GM23248 (cell line): ENCODE measurements around the gene SSTR5. TPM values are rescaled to one million over a fixed set of nuclear protein-coding genes. Genes with fewer than 3 reads are reported as not detected.
A peak's percentile ranks its signal among the peaks of the same experiment; 100 is the strongest.

Source experiments
- DNase-seq: peaks from one replicate; pipeline ENCODE4 v3.0.0-alpha.2; 2015
- H2AFZ ChIP-seq: fragments of 200-600 bp; sonication (generic); 2 replicates; pipeline ENCODE4 v1.6.1; 2016; ENCODE audit warnings: antibody characterized with exemption
- H3F3A ChIP-seq: fragments of 200-600 bp; sonication (generic); 2 replicates; pipeline ENCODE4 v1.6.1; 2016; ENCODE audit warnings: mild to moderate bottlenecking, antibody characterized with exemption, mixed run types; ENCODE audit not compliant: insufficient read depth
- H3K27ac ChIP-seq: fragments of 200-600 bp; sonication (generic); 2 replicates; pipeline ENCODE4 v1.5.1; 2016; ENCODE audit warnings: mild to moderate bottlenecking
- H3K27me3 ChIP-seq: fragments of 200-600 bp; sonication (generic); replicated peaks from 2 replicates; pipeline ENCODE4 v1.6.1; 2016; ENCODE audit warnings: mild to moderate bottlenecking; ENCODE audit not compliant: insufficient read depth
- H3K36me3 ChIP-seq: fragments of 200-600 bp; sonication (generic); 2 replicates; pipeline ENCODE4 v1.6.1; 2016; ENCODE audit warnings: low read depth, mild to moderate bottlenecking
- H3K4me1 ChIP-seq: fragments of 200-600 bp; sonication (generic); 2 replicates; pipeline ENCODE4 v1.6.1; 2016; ENCODE audit warnings: mild to moderate bottlenecking; ENCODE audit not compliant: insufficient read depth
- H3K4me2 ChIP-seq: fragments of 200-600 bp; sonication (generic); one replicate; pipeline ENCODE4 v1.6.1; 2016; ENCODE audit warnings: mild to moderate bottlenecking; ENCODE audit not compliant: unreplicated experiment
- H3K4me3 ChIP-seq: fragments of 200-600 bp; sonication (generic); 2 replicates; pipeline ENCODE4 v1.5.1; 2016; ENCODE audit warnings: mild to moderate bottlenecking
- H3K79me2 ChIP-seq: fragments of 200-600 bp; sonication (generic); 2 replicates; pipeline ENCODE4 v1.6.1; 2016; ENCODE audit warnings: mild to moderate bottlenecking; ENCODE audit not compliant: insufficient read depth
- H3K9ac ChIP-seq: fragments of 200-600 bp; sonication (generic); 2 replicates; pipeline ENCODE4 v1.6.1; 2016; ENCODE audit warnings: mild to moderate bottlenecking
- H3K9me2 ChIP-seq: fragments of 200-600 bp; sonication (generic); 2 replicates; pipeline ENCODE4 v1.6.1; 2016; ENCODE audit warnings: mixed run types, mild to moderate bottlenecking, moderate library complexity; ENCODE audit not compliant: insufficient read depth
- H3K9me3 ChIP-seq: fragments of 200-600 bp; sonication (generic); one replicate; pipeline ENCODE4 v1.6.1; 2017; ENCODE audit warnings: low read depth
- H4K20me1 ChIP-seq: fragments of 200-600 bp; sonication (generic); 2 replicates; pipeline ENCODE4 v1.6.0; 2016; ENCODE audit not compliant: insufficient read depth
- EZH2 ChIP-seq: fragments of 200-600 bp; sonication (generic); IDR thresholded peaks from 2 replicates; pipeline ENCODE4 v1.6.1; 2018; ENCODE audit warnings: antibody characterized with exemption, mild to moderate bottlenecking; ENCODE audit not compliant: insufficient read depth, poor library complexity, severe bottlenecking
- EZH2phosphoT487 ChIP-seq: fragments of 200-600 bp; sonication (generic); IDR thresholded peaks from 2 replicates; pipeline ENCODE4 v1.6.1; 2018; ENCODE audit warnings: antibody characterized with exemption, moderate library complexity, mild to moderate bottlenecking, low read depth; ENCODE audit not compliant: insufficient read depth
- WGBS, 2 experiments: methylation state at CpG; one replicate each; pipeline ENCODE4 v1.1.6; 2015 to 2017; ENCODE audit warnings: low lambda C conversion rate in 2 of 2, low coverage in 1 of 2; ENCODE audit errors: missing lambda C conversion rate in 2 of 2; 5-methylcytosine and 5-hydroxymethylcytosine counted together
- in situ Hi-C: fragments of 300-500 bp; cut with MboI; formaldehyde crosslinking; loops from 2 replicates; pipeline ENCODE4 v1.15.0; 2020
- polyA plus RNA-seq: library from polyadenylated mRNA; unstranded; fragments of >200 nt; fragmentation: Nextera tagmentation; extraction: Ambion mirVana; gene quantifications from 2 replicates; pipeline ENCODE4 v1.2.1, GENCODE V29; 2016
- total RNA-seq: library from RNA; depleted of rRNA; stranded (reverse); fragments of >200 nt; shearing (Covaris generic); gene quantifications from 2 replicates; pipeline ENCODE4 v1.2.3, GENCODE V29; 2014

The SSTR5 gene
- total and polyA plus RNA-seq, 2 experiments from 2014 or later, result not detected

- H3K27me3 ChIP-seq, result peaks cover 10% of the 10 kb centered on the region; the same call in 1 of the 2 replicates
Observed at GRCh38 chr16:1102333-1102700, 29.8 kb downstream of the SSTR5 start.

GRCh38 chr16:1102921-1103635, 30.5 kb downstream of the SSTR5 start:
- Histone ChIP-seq H3K9ac (no peak overlapping the region), H3K9me3 (no peaks in the 10 kb centered on the region), H3K79me2 (no peaks in the 10 kb centered on the region), H3K27me3 (peaks cover 12% of the 10 kb centered on the region; the same call in 1 of the 2 replicates), H3K36me3 (no peaks in the 10 kb centered on the region), H4K20me1 (no peaks in the 10 kb centered on the region), H3K27ac (no peak overlapping the region), H3K9me2 (no peaks in the 10 kb centered on the region), H2AFZ (no peak overlapping the region), H3K4me2 (no peak overlapping the region), H3F3A (no peaks in the 10 kb centered on the region), H3K4me1 (no peaks in the 10 kb centered on the region), H3K4me3 (no peak overlapping the region)
- 8 to 10% methylated on average over 42 to 56 of the region's 61 CpGs for WGBS, 2 experiments
- peak; percentile 63 for DNase-seq
- no peak for TF ChIP-seq EZH2
- no peak for TF ChIP-seq EZH2phosphoT487
- in situ Hi-C loops, result no loop called here

More at GRCh38 chr16:1102333-1102700, 29.8 kb downstream of the SSTR5 start:
- no peak overlapping the region for H3K4me2 ChIP-seq
- H2AFZ ChIP-seq, result no peak overlapping the region
- H3K9ac ChIP-seq, result no peak overlapping the region
- no peaks in the 10 kb centered on the region for H3K36me3 ChIP-seq
- no peak for DNase-seq
- no peaks in the 10 kb centered on the region for H4K20me1 ChIP-seq
- H3K27ac ChIP-seq, result no peak overlapping the region
- H3F3A ChIP-seq, result no peaks in the 10 kb centered on the region
- in situ Hi-C loops, result no loop called here
- no peaks in the 10 kb centered on the region for H3K9me3 ChIP-seq
- 38% methylated on average over 23 of the region's 26 CpGs; no CpG with 5 or more reads in 1 of the 2 experiments for WGBS, 2 experiments
- no peak overlapping the region for H3K4me3 ChIP-seq
- no peaks in the 10 kb centered on the region for H3K9me2 ChIP-seq
- H3K4me1 ChIP-seq, result no peaks in the 10 kb centered on the region
- H3K79me2 ChIP-seq, result no peaks in the 10 kb centered on the region
- no peak for TF ChIP-seq EZH2
- TF ChIP-seq EZH2phosphoT487, result no peak

GRCh38 chr16:1103636-1103980, 31.1 kb downstream of the SSTR5 start:
- no peaks in the 10 kb centered on the region for H3K9me2 ChIP-seq
- H3K4me1 ChIP-seq, result no peaks in the 10 kb centered on the region
- no peak overlapping the region for H3K4me3 ChIP-seq
- no peaks in the 10 kb centered on the region for H3K9me3 ChIP-seq
- no peak overlapping the region for H2AFZ ChIP-seq
- no peak overlapping the region for H3K9ac ChIP-seq
- no peak overlapping the region for H3K4me2 ChIP-seq
- no peaks in the 10 kb centered on the region for H4K20me1 ChIP-seq
- in situ Hi-C loops, result no loop called here
- no peak for TF ChIP-seq EZH2phosphoT487
- no peak for TF ChIP-seq EZH2
- no peak overlapping the region for H3K27ac ChIP-seq
- no peak for DNase-seq
- no peaks in the 10 kb centered on the region for H3K36me3 ChIP-seq
- H3F3A ChIP-seq, result no peaks in the 10 kb centered on the region
- H3K27me3 ChIP-seq, result peaks cover 17% of the 10 kb centered on the region; the same call in 1 of the 2 replicates
- no peaks in the 10 kb centered on the region for H3K79me2 ChIP-seq
- WGBS, 2 experiments, result 14 to 22% methylated on average over 10 to 11 of the region's 11 CpGs

GRCh38 chr16:1105888-1106620, 33.5 kb downstream of the SSTR5 start:
- Histone ChIP-seq H4K20me1 (no peaks in the 10 kb centered on the region), H3K4me1 (no peaks in the 10 kb centered on the region), H3K36me3 (no peaks in the 10 kb centered on the region), H2AFZ (no peak overlapping the region), H3K79me2 (no peaks in the 10 kb centered on the region), H3K9me2 (no peaks in the 10 kb centered on the region), H3K4me2 (no peak overlapping the region), H3K27ac (no peak overlapping the region), H3K4me3 (no peak overlapping the region), H3F3A (no peaks in the 10 kb centered on the region), H3K27me3 (peaks cover 32% of the 10 kb centered on the region), H3K9me3 (no peaks in the 10 kb centered on the region), H3K9ac (no peak overlapping the region)
- peak; percentile 81 for DNase-seq
- 8 to 16% methylated on average over 4 to 25 of the region's 26 CpGs for WGBS, 2 experiments
- TF ChIP-seq EZH2, result no peak
- TF ChIP-seq EZH2phosphoT487, result no peak
- in situ Hi-C loops, result no loop called here
